GM12892 (cell line): ENCODE data around the gene SHROOM3.

Experiments used
- POLR2A ChIP-seq: IDR thresholded peaks from 2 replicates; pipeline ENCODE4 v1.6.1; 2011; ENCODE audit warnings: low read depth, low read length, control low read depth
- POLR2AphosphoS5 ChIP-seq: IDR thresholded peaks from 2 replicates; pipeline ENCODE4 v1.6.1; 2011; ENCODE audit warnings: low read depth, low read length, control low read depth
- TAF1 ChIP-seq: IDR thresholded peaks from 2 replicates; pipeline ENCODE4 v1.6.1; 2011; ENCODE audit warnings: low read depth, mild to moderate bottlenecking, control low read depth, low read length, borderline replicate concordance

GRCh38 chr4:76782837-76783236 is 347.8 kb downstream of the SHROOM3 start:
- TF ChIP-seq POLR2A (no peak), POLR2AphosphoS5 (no peak), TAF1 (no peak)
